ENCODE results near the gene ARL4D.

Gene ARL4D

GRCh38 chr17:43439041-43439440, 40.2 kb downstream of the ARL4D start:
- no peak for TF ChIP-seq POLR2A (IDR thresholded peaks at IDR 0.05; ENCODE audit: low read depth, low read length)
- no peak for FAIRE-seq
- no peak for DNase-seq (ENCODE audit: insufficient read length, low spot score)

- FAIRE-seq, result no peak
- TF ChIP-seq POLR2A (IDR thresholded peaks at IDR 0.05; ENCODE audit: low read depth, low read length), result no peak
- no peak for DNase-seq (ENCODE audit: insufficient read length, low spot score)
Measured at GRCh38 chr17:43442711-43443110, 43.9 kb downstream of the ARL4D start.

GRCh38 chr17:43443381-43443780, 44.6 kb downstream of the ARL4D start:
- FAIRE-seq, result no peak
- DNase-seq (ENCODE audit: insufficient read length, low spot score), result no peak
- no peak for TF ChIP-seq POLR2A (IDR thresholded peaks at IDR 0.05; ENCODE audit: low read depth, low read length)

- FAIRE-seq (no peak), DNase-seq (ENCODE audit: insufficient read length, low spot score) (no peak)
Measured at GRCh38 chr17:43444223-43445008, 45.6 kb downstream of the ARL4D start.

GRCh38 chr17:43445009-43445589, 46.3 kb downstream of the ARL4D start:
- TF ChIP-seq POLR2A (IDR thresholded peaks at IDR 0.05; ENCODE audit: low read depth, low read length), result no peak
- FAIRE-seq, result no peak

More at GRCh38 chr17:43444223-43445008, 45.6 kb downstream of the ARL4D start:
- TF ChIP-seq POLR2A (IDR thresholded peaks at IDR 0.05; ENCODE audit: low read depth, low read length), result no peak

GRCh38 chr17:43446773-43447172, 48.0 kb downstream of the ARL4D start:
- DNase-seq (ENCODE audit: insufficient read length, low spot score) (no peak), FAIRE-seq (no peak)
- TF ChIP-seq POLR2A (IDR thresholded peaks at IDR 0.05; ENCODE audit: low read depth, low read length), result no peak

More at GRCh38 chr17:43445009-43445589, 46.3 kb downstream of the ARL4D start:
- no peak for DNase-seq (ENCODE audit: insufficient read length, low spot score)

GRCh38 chr17:43448720-43449469, 50.1 kb downstream of the ARL4D start:
- FAIRE-seq, result no peak
- no peak for TF ChIP-seq POLR2A (IDR thresholded peaks at IDR 0.05; ENCODE audit: low read depth, low read length)

GRCh38 chr17:43449470-43450248, 50.9 kb downstream of the ARL4D start:
- FAIRE-seq, result no peak

More at GRCh38 chr17:43448720-43449469, 50.1 kb downstream of the ARL4D start:
- DNase-seq (ENCODE audit: insufficient read length, low spot score), result no peak

More at GRCh38 chr17:43449470-43450248, 50.9 kb downstream of the ARL4D start:
- TF ChIP-seq POLR2A (IDR thresholded peaks at IDR 0.05; ENCODE audit: low read depth, low read length), result no peak
- no peak for DNase-seq (ENCODE audit: insufficient read length, low spot score)
